WTC11 (cell line): ENCODE data around the gene CTIF. TPM values are rescaled to one million over a fixed set of nuclear protein-coding genes. Genes with fewer than 3 reads are reported as not detected.

ENCODE experiments used
- ATAC-seq: fragments of 200-7000 bp; cut with Tn5 transposase; 2 replicates; pipeline ENCODE4 v1.10.0; 2021; ENCODE audit warnings: mild to moderate bottlenecking, moderate library complexity
- CTCF ChIA-PET: fragments of 300-600 bp; sonication (Branson Sonifier 250); formaldehyde crosslinking; loops from one replicate; lab custom pipeline; 2021; ENCODE audit warnings: antibody characterized with exemption; lab: Charles Lee
- POLR2A ChIA-PET: fragments of 350-600 bp; sonication (Branson Sonifier 250); formaldehyde crosslinking; loops from one replicate; lab custom pipeline; 2021; ENCODE audit warnings: antibody characterized with exemption; lab: Charles Lee
- DNase-seq: peaks from one replicate; pipeline ENCODE4 v3.0.0; 2021; ENCODE audit warnings: low spot score
- H3K27ac Mint-ChIP-seq: 2 replicates; pipeline ENCODE4 v1.8.0; 2021; ENCODE audit warnings: mixed read lengths
- H3K27me3 Mint-ChIP-seq: 2 replicates; pipeline ENCODE4 v1.8.0; 2021; ENCODE audit warnings: low read depth, mild to moderate bottlenecking, moderate library complexity, mixed read lengths
- H3K36me3 Mint-ChIP-seq: 2 replicates; pipeline ENCODE4 v1.8.0; 2021; ENCODE audit warnings: mixed read lengths
- H3K4me1 Mint-ChIP-seq: 2 replicates; pipeline ENCODE4 v1.8.0; 2022; ENCODE audit warnings: mixed read lengths
- H3K4me3 Mint-ChIP-seq: 2 replicates; pipeline ENCODE4 v1.8.0; 2021; ENCODE audit warnings: mild to moderate bottlenecking, moderate library complexity, mixed read lengths
- H3K9me3 Mint-ChIP-seq: 2 replicates; pipeline ENCODE4 v1.8.0; 2021; ENCODE audit warnings: mixed read lengths
- ESRRA ChIP-seq: sonication (generic); formaldehyde crosslinking; IDR thresholded peaks from 2 replicates; pipeline ENCODE4 v1.8.1; 2022; ENCODE audit warnings: mild to moderate bottlenecking, missing genetic modification reagents, borderline replicate concordance
- GABPB1 ChIP-seq: sonication (generic); formaldehyde crosslinking; IDR thresholded peaks from 2 replicates; pipeline ENCODE4 v1.8.1; 2023; ENCODE audit warnings: mild to moderate bottlenecking, missing genetic modification reagents
- MXD4 ChIP-seq: fragments of 250-450 bp; sonication (Bioruptor Pico); IDR thresholded peaks from 2 replicates; pipeline ENCODE4 v1.8.0; 2021; ENCODE audit warnings: mild to moderate bottlenecking, moderate library complexity, borderline replicate concordance
- NFATC4 ChIP-seq: fragments of 250-450 bp; sonication (Bioruptor Pico); IDR thresholded peaks from 2 replicates; pipeline ENCODE4 v1.9.0; 2021; ENCODE audit warnings: mild to moderate bottlenecking
- NFE2L1 ChIP-seq: sonication (generic); formaldehyde crosslinking; IDR thresholded peaks from 2 replicates; pipeline ENCODE4 v1.8.1; 2023; ENCODE audit warnings: missing genetic modification reagents
- NR2C2 ChIP-seq: sonication (generic); formaldehyde crosslinking; IDR thresholded peaks from 2 replicates; pipeline ENCODE4 v1.8.0; 2022; ENCODE audit warnings: mild to moderate bottlenecking, missing genetic modification reagents
- PRRX2 ChIP-seq: fragments of 250-450 bp; sonication (Bioruptor Pico); IDR thresholded peaks from 2 replicates; pipeline ENCODE4 v1.8.0; 2021; ENCODE audit warnings: mild to moderate bottlenecking
- RORB ChIP-seq: fragments of 250-450 bp; sonication (Bioruptor Pico); IDR thresholded peaks from 2 replicates; pipeline ENCODE4 v1.9.0; 2021; ENCODE audit warnings: mild to moderate bottlenecking
- TEAD1 ChIP-seq: sonication (generic); formaldehyde crosslinking; IDR thresholded peaks from 2 replicates; pipeline ENCODE4 v1.8.0; 2022; ENCODE audit warnings: mild to moderate bottlenecking, missing genetic modification reagents
- ZBTB21 ChIP-seq: sonication (generic); formaldehyde crosslinking; IDR thresholded peaks from 2 replicates; pipeline ENCODE4 v1.8.1; 2023; ENCODE audit warnings: mild to moderate bottlenecking, missing genetic modification reagents, borderline replicate concordance
- ZNF219 ChIP-seq: sonication (generic); formaldehyde crosslinking; IDR thresholded peaks from 2 replicates; pipeline ENCODE4 v1.8.0; 2023; ENCODE audit warnings: missing genetic modification reagents, mild to moderate bottlenecking, borderline replicate concordance
- ZNF263 ChIP-seq: sonication (generic); formaldehyde crosslinking; IDR thresholded peaks from 2 replicates; pipeline ENCODE4 v1.8.1; 2022; ENCODE audit warnings: low read depth, mild to moderate bottlenecking, moderate library complexity, missing genetic modification reagents
- total RNA-seq: library from RNA; stranded (reverse); gene quantifications from 3 replicates; pipeline ENCODE4 v1.2.3, GENCODE V29; 2021
- TF ChIP-seq, protein P1 (sequence below): fragments of 250-450 bp; sonication (Bioruptor Pico); IDR thresholded peaks from 2 replicates; pipeline ENCODE4 v1.9.0; 2021; ENCODE audit warnings: mild to moderate bottlenecking
- TF ChIP-seq, protein P2 (sequence below): sonication (generic); formaldehyde crosslinking; IDR thresholded peaks from 2 replicates; pipeline ENCODE4 v1.8.0; 2022; ENCODE audit warnings: mild to moderate bottlenecking, missing genetic modification reagents
- TF ChIP-seq, protein P3 (sequence below): sonication (generic); formaldehyde crosslinking; IDR thresholded peaks from 2 replicates; pipeline ENCODE4 v1.8.1; 2023; ENCODE audit warnings: mild to moderate bottlenecking, missing genetic modification reagents
- TF ChIP-seq, protein P4 (sequence below): sonication (generic); formaldehyde crosslinking; IDR thresholded peaks from 2 replicates; pipeline ENCODE4 v1.8.1; 2023; ENCODE audit warnings: mild to moderate bottlenecking, missing genetic modification reagents, moderate library complexity
- TF ChIP-seq, protein P5 (sequence below): sonication (generic); formaldehyde crosslinking; IDR thresholded peaks from 2 replicates; pipeline ENCODE4 v1.8.1; 2023; ENCODE audit warnings: mild to moderate bottlenecking, missing genetic modification reagents
- TF ChIP-seq, protein P6 (sequence below): fragments of 250-450 bp; sonication (Bioruptor Pico); conservative IDR thresholded peaks from 2 replicates; pipeline ENCODE4 v1.9.0; 2021; ENCODE audit warnings: mild to moderate bottlenecking
- TF ChIP-seq, protein P7 (sequence below): fragments of 250-450 bp; sonication (Bioruptor Pico); IDR thresholded peaks from 2 replicates; pipeline ENCODE4 v1.9.0; 2021; ENCODE audit warnings: mild to moderate bottlenecking

Gene CTIF
- total RNA-seq, 1 experiment from 2014 or later = 28.5 TPM

DNA sequence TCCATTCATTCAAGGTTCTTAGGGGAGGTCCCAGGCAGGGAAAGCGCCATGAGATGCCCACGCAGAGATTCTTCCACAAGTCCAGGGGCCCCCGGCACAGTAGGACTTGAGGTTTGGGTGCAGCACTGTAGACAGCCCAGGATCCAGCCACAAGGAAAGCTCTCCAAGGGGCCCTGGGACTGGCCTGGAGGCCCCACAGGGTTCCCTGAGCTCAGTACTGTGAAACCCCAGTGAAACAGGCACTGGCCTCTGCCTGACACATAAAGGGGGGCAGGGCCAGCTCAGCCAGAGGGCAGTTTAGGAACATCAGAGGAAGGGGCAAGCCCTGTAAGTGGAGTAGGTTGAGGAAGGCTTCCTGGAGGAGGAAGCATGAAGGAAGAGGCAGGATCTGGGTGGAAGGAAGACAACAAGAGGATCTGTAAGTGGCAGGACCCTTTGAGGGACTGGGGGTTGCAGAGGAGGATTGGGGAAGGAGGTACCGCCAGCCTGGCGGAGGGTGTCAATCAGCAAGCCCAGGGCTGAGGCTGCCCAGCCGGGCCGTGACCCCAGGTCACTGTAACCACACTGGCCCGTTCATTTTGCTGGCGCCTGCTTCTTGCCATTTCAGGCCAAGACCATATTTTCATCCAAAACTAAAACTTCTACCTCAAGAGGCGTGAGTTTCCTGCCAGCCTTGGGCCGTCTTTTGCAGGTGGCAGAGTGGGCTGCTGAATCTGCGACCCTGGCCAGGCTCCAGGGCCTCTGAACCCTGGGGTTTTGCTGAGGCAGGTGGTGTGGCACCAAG, 236.7 kb downstream of the CTIF start:
- ChIA-PET CTCF (no interaction called here), POLR2A (no interaction called here)
- Mint-ChIP-seq H3K27me3 (no peaks in the 10 kb centered on the region), H3K36me3 (no peaks in the 10 kb centered on the region), H3K4me3 (no peak overlapping the region), H3K4me1 (peaks cover 3% of the 10 kb centered on the region; the same call in 1 of the 2 replicates), H3K9me3 (peaks cover 6% of the 10 kb centered on the region), H3K27ac (no peak overlapping the region)
- ATAC-seq = no peak
- TF ChIP-seq PRRX2 (CRISPR knock-in tag) (no peak), NR2C2 (CRISPR knock-in tag) (no peak), ESRRA (CRISPR knock-in tag) (no peak), ZNF263 (CRISPR knock-in tag) (no peak), TEAD1 (CRISPR knock-in tag) (no peak), MXD4 (CRISPR knock-in tag) (no peak), GABPB1 (CRISPR knock-in tag) (no peak), ZBTB21 (CRISPR knock-in tag) (no peak), NFE2L1 (no peak), NFATC4 (CRISPR knock-in tag) (no peak), RORB (CRISPR knock-in tag) (no peak), ZNF219 (CRISPR knock-in tag) (no peak)
- TF ChIP-seq, protein P1, sequence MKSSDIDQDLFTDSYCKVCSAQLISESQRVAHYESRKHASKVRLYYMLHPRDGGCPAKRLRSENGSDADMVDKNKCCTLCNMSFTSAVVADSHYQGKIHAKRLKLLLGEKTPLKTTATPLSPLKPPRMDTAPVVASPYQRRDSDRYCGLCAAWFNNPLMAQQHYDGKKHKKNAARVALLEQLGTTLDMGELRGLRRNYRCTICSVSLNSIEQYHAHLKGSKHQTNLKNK (CRISPR knock-in tag) = no peak
- TF ChIP-seq, protein P2, sequence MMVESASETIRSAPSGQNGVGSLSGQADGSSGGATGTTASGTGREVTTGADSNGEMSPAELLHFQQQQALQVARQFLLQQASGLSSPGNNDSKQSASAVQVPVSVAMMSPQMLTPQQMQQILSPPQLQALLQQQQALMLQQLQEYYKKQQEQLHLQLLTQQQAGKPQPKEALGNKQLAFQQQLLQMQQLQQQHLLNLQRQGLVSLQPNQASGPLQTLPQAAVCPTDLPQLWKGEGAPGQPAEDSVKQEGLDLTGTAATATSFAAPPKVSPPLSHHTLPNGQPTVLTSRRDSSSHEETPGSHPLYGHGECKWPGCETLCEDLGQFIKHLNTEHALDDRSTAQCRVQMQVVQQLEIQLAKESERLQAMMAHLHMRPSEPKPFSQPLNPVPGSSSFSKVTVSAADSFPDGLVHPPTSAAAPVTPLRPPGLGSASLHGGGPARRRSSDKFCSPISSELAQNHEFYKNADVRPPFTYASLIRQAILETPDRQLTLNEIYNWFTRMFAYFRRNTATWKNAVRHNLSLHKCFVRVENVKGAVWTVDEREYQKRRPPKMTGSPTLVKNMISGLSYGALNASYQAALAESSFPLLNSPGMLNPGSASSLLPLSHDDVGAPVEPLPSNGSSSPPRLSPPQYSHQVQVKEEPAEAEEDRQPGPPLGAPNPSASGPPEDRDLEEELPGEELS (CRISPR knock-in tag) = no peak
- TF ChIP-seq, protein P3, sequence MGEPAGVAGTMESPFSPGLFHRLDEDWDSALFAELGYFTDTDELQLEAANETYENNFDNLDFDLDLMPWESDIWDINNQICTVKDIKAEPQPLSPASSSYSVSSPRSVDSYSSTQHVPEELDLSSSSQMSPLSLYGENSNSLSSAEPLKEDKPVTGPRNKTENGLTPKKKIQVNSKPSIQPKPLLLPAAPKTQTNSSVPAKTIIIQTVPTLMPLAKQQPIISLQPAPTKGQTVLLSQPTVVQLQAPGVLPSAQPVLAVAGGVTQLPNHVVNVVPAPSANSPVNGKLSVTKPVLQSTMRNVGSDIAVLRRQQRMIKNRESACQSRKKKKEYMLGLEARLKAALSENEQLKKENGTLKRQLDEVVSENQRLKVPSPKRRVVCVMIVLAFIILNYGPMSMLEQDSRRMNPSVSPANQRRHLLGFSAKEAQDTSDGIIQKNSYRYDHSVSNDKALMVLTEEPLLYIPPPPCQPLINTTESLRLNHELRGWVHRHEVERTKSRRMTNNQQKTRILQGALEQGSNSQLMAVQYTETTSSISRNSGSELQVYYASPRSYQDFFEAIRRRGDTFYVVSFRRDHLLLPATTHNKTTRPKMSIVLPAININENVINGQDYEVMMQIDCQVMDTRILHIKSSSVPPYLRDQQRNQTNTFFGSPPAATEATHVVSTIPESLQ = no peak
- TF ChIP-seq, protein P4, sequence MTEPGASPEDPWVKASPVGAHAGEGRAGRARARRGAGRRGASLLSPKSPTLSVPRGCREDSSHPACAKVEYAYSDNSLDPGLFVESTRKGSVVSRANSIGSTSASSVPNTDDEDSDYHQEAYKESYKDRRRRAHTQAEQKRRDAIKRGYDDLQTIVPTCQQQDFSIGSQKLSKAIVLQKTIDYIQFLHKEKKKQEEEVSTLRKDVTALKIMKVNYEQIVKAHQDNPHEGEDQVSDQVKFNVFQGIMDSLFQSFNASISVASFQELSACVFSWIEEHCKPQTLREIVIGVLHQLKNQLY (CRISPR knock-in tag) = no peak
- TF ChIP-seq, protein P5, sequence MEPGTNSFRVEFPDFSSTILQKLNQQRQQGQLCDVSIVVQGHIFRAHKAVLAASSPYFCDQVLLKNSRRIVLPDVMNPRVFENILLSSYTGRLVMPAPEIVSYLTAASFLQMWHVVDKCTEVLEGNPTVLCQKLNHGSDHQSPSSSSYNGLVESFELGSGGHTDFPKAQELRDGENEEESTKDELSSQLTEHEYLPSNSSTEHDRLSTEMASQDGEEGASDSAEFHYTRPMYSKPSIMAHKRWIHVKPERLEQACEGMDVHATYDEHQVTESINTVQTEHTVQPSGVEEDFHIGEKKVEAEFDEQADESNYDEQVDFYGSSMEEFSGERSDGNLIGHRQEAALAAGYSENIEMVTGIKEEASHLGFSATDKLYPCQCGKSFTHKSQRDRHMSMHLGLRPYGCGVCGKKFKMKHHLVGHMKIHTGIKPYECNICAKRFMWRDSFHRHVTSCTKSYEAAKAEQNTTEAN (CRISPR knock-in tag) = no peak
- TF ChIP-seq, protein P6, sequence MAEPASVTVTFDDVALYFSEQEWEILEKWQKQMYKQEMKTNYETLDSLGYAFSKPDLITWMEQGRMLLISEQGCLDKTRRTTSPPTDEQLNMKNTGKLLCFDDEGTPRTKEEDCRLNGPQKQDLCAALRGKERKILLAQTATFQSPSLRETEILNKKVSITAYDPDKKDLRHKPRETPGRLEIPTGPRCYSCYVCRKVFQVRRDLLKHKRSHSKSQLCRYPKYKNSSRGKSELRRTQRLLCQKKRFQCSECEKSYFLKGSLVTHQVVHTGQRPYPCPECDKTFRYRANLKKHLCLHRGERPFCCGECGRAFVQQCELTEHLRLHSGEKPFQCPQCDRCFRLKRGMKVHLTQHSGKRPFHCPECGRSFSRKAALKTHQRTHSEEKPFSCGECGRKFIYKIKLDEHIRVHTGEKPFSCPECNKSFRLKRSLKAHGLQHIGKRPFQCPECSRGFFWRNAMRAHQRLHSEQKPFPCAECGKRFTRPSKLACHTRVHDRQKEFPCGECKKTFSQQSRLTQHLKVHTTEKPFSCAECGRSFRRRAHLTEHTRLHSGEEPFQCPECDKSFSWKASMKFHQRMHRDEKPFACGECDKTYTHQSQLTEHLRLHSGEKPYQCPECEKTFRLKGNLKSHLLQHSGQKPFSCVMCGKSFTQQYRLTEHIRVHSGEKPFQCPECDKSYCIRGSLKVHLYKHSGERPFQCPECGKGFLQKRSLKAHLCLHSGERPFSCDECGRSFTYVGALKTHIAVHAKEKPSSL (CRISPR knock-in tag) = no peak
- TF ChIP-seq, protein P7, sequence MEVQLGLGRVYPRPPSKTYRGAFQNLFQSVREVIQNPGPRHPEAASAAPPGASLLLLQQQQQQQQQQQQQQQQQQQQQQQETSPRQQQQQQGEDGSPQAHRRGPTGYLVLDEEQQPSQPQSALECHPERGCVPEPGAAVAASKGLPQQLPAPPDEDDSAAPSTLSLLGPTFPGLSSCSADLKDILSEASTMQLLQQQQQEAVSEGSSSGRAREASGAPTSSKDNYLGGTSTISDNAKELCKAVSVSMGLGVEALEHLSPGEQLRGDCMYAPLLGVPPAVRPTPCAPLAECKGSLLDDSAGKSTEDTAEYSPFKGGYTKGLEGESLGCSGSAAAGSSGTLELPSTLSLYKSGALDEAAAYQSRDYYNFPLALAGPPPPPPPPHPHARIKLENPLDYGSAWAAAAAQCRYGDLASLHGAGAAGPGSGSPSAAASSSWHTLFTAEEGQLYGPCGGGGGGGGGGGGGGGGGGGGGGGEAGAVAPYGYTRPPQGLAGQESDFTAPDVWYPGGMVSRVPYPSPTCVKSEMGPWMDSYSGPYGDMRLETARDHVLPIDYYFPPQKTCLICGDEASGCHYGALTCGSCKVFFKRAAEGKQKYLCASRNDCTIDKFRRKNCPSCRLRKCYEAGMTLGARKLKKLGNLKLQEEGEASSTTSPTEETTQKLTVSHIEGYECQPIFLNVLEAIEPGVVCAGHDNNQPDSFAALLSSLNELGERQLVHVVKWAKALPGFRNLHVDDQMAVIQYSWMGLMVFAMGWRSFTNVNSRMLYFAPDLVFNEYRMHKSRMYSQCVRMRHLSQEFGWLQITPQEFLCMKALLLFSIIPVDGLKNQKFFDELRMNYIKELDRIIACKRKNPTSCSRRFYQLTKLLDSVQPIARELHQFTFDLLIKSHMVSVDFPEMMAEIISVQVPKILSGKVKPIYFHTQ = no peak
- DNase-seq = no peak
